GM10847 (cell line): ENCODE measurements around the gene WDR5.

Experiments
- POLR2A ChIP-seq: IDR thresholded peaks from 2 replicates; pipeline ENCODE4 v1.6.1; 2011; ENCODE audit not compliant: insufficient read length; ENCODE audit errors: extremely low read depth

The WDR5 gene

GRCh38 chr9:134186471-134187109 is 50.7 kb downstream of the WDR5 start:
- no peak for TF ChIP-seq POLR2A

- TF ChIP-seq POLR2A, result no peak
These were observed 51.2 kb downstream of the WDR5 start for GRCh38 chr9:134187110-134187531.

GRCh38 chr9:134187891-134188385 is 52.1 kb downstream of the WDR5 start:
- TF ChIP-seq POLR2A, result no peak

- TF ChIP-seq POLR2A, result no peak
These were observed 52.7 kb downstream of the WDR5 start for GRCh38 chr9:134188386-134189144.

- no peak for TF ChIP-seq POLR2A
These were observed 53.2 kb downstream of the WDR5 start for GRCh38 chr9:134189145-134189469.

GRCh38 chr9:134189470-134190231 is 53.8 kb downstream of the WDR5 start:
- no peak for TF ChIP-seq POLR2A

GRCh38 chr9:134190232-134191121 is 54.6 kb downstream of the WDR5 start:
- no peak for TF ChIP-seq POLR2A

- no peak for TF ChIP-seq POLR2A
These were observed 55.8 kb downstream of the WDR5 start for GRCh38 chr9:134191455-134192209.

- no peak for TF ChIP-seq POLR2A
These were observed 56.5 kb downstream of the WDR5 start for GRCh38 chr9:134192311-134192950.

- no peak for TF ChIP-seq POLR2A
These were observed 57.3 kb downstream of the WDR5 start for GRCh38 chr9:134192951-134193731.

GRCh38 chr9:134193912-134194535 is 58.1 kb downstream of the WDR5 start:
- no peak for TF ChIP-seq POLR2A

- no peak for TF ChIP-seq POLR2A
These were observed 59.7 kb downstream of the WDR5 start for GRCh38 chr9:134195558-134195957.

- TF ChIP-seq POLR2A, result no peak
These were observed 61.0 kb downstream of the WDR5 start for GRCh38 chr9:134196911-134197310.
